HepG2 (cell line): Measurements from ENCODE around the gene AVPR2. TPM values are rescaled to one million over a fixed set of nuclear protein-coding genes. Genes with fewer than 3 reads are reported as not detected.

ENCODE experiments used
- ATAC-seq: fragments of 200-7000 bp; cut with Tn5 transposase; 3 replicates; pipeline ENCODE4 v1.9.1; 2020; ENCODE audit warnings: mild to moderate bottlenecking, moderate library complexity
- BruUV-seq: library from RNA; stranded (reverse); fragments of 400-500 nt; replicated peaks from 2 replicates; lab custom pipeline; 2021; lab: Mats Ljungman, UMichigan
- CTCF ChIA-PET: fragments of 300-600 bp; formaldehyde crosslinking; extraction: SDS; loops from one replicate; lab custom pipeline; 2021; ENCODE audit warnings: low total read pairs, inconsistent platforms, low intra/inter-chr PET ratio; lab: Yijun Ruan, JAX
- POLR2A ChIA-PET: fragments of 350-600 bp; sonication (Branson Sonifier 250); formaldehyde crosslinking; loops from one replicate; lab custom pipeline; 2020; ENCODE audit warnings: antibody characterized with exemption, inconsistent platforms; lab: Yijun Ruan, JAX
- DNase-seq: peaks from one replicate; pipeline ENCODE4 v3.0.0-alpha.2; 2015; ENCODE audit warnings: low spot score
- FAIRE-seq: peaks from 3 replicates; lab custom pipeline; 2011; peaks lifted over from hg19 to GRCh38; lab: Jason Lieb, UNC
- H2AFZ ChIP-seq: one replicate; pipeline ENCODE4 v1.6.1; 2011; ENCODE audit warnings: low read length, inconsistent platforms
- H3K27ac ChIP-seq: fragments of 300-600 bp; 3 replicates; pipeline ENCODE4 v1.8.0; 2011; ENCODE audit warnings: mixed run types, mild to moderate bottlenecking, mixed read lengths, low read length, inconsistent platforms; ENCODE audit not compliant: insufficient read depth; ENCODE audit errors: extremely low read length
- H3K27me3 ChIP-seq, 2 experiments: fragments of 200-600 bp in 1 of 2; 2 replicates in 1 of 2; 3 replicates in 1 of 2; pipeline versions ENCODE4 v1.6.0 to v1.8.0; 2011; ENCODE audit warnings: low read length in 2 of 2, mild to moderate bottlenecking in 2 of 2, moderate library complexity in 2 of 2, inconsistent platforms in 1 of 2; ENCODE audit not compliant: insufficient read depth in 2 of 2, control insufficient read depth in 1 of 2
- H3K36me3 ChIP-seq, 2 experiments: fragments of 200-600 bp in 1 of 2; replicated peaks in 1 of 2; 2 replicates in 1 of 2; 3 replicates in 1 of 2; pipeline versions ENCODE4 v1.5.1 to v1.8.0; 2011; ENCODE audit warnings: low read length in 2 of 2, inconsistent platforms in 1 of 2; ENCODE audit not compliant: insufficient read depth in 2 of 2, control insufficient read depth in 1 of 2
- H3K4me1 ChIP-seq: 2 replicates; pipeline ENCODE4 v1.5.1; 2012; ENCODE audit warnings: low read length, inconsistent platforms; ENCODE audit not compliant: insufficient read depth
- H3K4me2 ChIP-seq: 2 replicates; pipeline ENCODE4 v1.6.0; 2011; ENCODE audit warnings: low read depth, low read length, inconsistent platforms
- H3K4me3 ChIP-seq, 3 experiments: fragments of 200-600 bp in 1 of 3; sonication (generic), shearing (Covaris generic) in 1 of 3; replicated peaks in 1 of 3; 2 replicates each; pipeline ENCODE4 v1.5.1; 2011 to 2016; ENCODE audit warnings: low read length in 3 of 3, inconsistent platforms in 2 of 3, low read depth in 2 of 3, mild to moderate bottlenecking in 2 of 3, control low read depth in 1 of 3, mixed read lengths in 1 of 3; ENCODE audit not compliant: insufficient read depth in 1 of 3
- H3K79me2 ChIP-seq: one replicate; pipeline ENCODE4 v1.6.1; 2011; ENCODE audit warnings: low read length, inconsistent platforms; ENCODE audit not compliant: insufficient read depth
- H3K9ac ChIP-seq: 2 replicates; pipeline ENCODE4 v1.6.0; 2011; ENCODE audit warnings: mild to moderate bottlenecking, low read depth, low read length, inconsistent platforms; ENCODE audit not compliant: insufficient read depth
- H3K9me3 ChIP-seq: 2 replicates; pipeline ENCODE4 v1.5.1; 2012; ENCODE audit warnings: mild to moderate bottlenecking, low read length
- H4K20me1 ChIP-seq: 2 replicates; pipeline ENCODE4 v1.6.0; 2011; ENCODE audit warnings: inconsistent platforms, mild to moderate bottlenecking, low read length, moderate library complexity; ENCODE audit not compliant: insufficient read depth
- AKAP8 ChIP-seq: sonication (generic); formaldehyde crosslinking; IDR thresholded peaks from 2 replicates; pipeline ENCODE4 v1.5.1; 2020; ENCODE audit warnings: mild to moderate bottlenecking, missing genetic modification reagents
- GLMP ChIP-seq: sonication (generic); formaldehyde crosslinking; IDR thresholded peaks from 2 replicates; pipeline ENCODE4 v1.9.0; 2021; ENCODE audit warnings: missing genetic modification reagents, mild to moderate bottlenecking, borderline replicate concordance
- KDM2A ChIP-seq: sonication (generic); formaldehyde crosslinking; IDR thresholded peaks from 2 replicates; pipeline ENCODE4 v1.4.0; 2020; ENCODE audit warnings: low read depth, missing genetic modification reagents, borderline replicate concordance
- MAZ ChIP-seq, 2 experiments: sonication (generic) in 1 of 2; formaldehyde crosslinking in 1 of 2; IDR thresholded peaks; 2 replicates each; pipeline versions ENCODE4 v1.5.0 to v1.6.1; 2012 to 2020; ENCODE audit warnings: low read depth in 2 of 2, mild to moderate bottlenecking in 2 of 2, borderline replicate concordance in 1 of 2, improper control_type of control experiment in 1 of 2, low read length in 1 of 2, missing genetic modification reagents in 1 of 2, moderate library complexity in 1 of 2
- NR2C2 ChIP-seq: sonication (generic); formaldehyde crosslinking; IDR thresholded peaks from 2 replicates; pipeline ENCODE4 v1.4.0; 2020; ENCODE audit warnings: missing genetic modification reagents, mild to moderate bottlenecking, moderate library complexity, borderline replicate concordance
- RFX5 ChIP-seq: IDR thresholded peaks from 2 replicates; pipeline ENCODE4 v1.6.1; 2011; ENCODE audit warnings: low read depth, low read length, improper control_type of control experiment
- ZFP90 ChIP-seq: sonication (generic); formaldehyde crosslinking; IDR thresholded peaks from 2 replicates; pipeline ENCODE4 v1.8.0; 2022; ENCODE audit warnings: missing genetic modification reagents, mild to moderate bottlenecking, inconsistent platforms, borderline replicate concordance
- ZNF546 ChIP-seq: sonication (generic); formaldehyde crosslinking; conservative IDR thresholded peaks from 2 replicates; pipeline ENCODE4 v1.8.1; 2023; ENCODE audit warnings: mild to moderate bottlenecking, missing genetic modification reagents
- ZNF883 ChIP-seq: sonication (generic); formaldehyde crosslinking; IDR thresholded peaks from 2 replicates; pipeline ENCODE4 v1.5.1; 2020; ENCODE audit warnings: mild to moderate bottlenecking, missing genetic modification reagents; ENCODE audit errors: not compliant biosample characterization
- ZUFSP ChIP-seq: sonication (generic); formaldehyde crosslinking; IDR thresholded peaks from 2 replicates; pipeline ENCODE4 v1.9.0; 2021; ENCODE audit warnings: missing genetic modification reagents, mild to moderate bottlenecking, borderline replicate concordance
- WGBS: methylation state at CpG from one replicate; pipeline ENCODE4 v1.1.6; 2017; ENCODE audit warnings: low lambda C conversion rate; 5-methylcytosine and 5-hydroxymethylcytosine counted together
- in situ Hi-C: cut with HindIII; loops from 2 replicates; pipeline ENCODE4 v1.10.0; 2017; ENCODE audit warnings: low pct_unique_long_range_greater_than_20kb; ENCODE audit not compliant: extremely low pct_ligation_motif_present
- intact Hi-C: fragments of 100-400 bp; cut with micrococcal nuclease; formaldehyde crosslinking; loops from one replicate; pipeline ENCODE4 v1.10.0; 2022; ENCODE audit not compliant: unreplicated experiment
- polyA plus RNA-seq, 8 experiments: library from polyadenylated mRNA; depleted of rRNA in 3 of 8; stranded (reverse) in 7 of 8; unstranded in 1 of 8; fragments of >200 nt; fragmentation: Illumina TruSeq in 4 of 8; extraction: Trizol in 4 of 8; gene quantifications; 2 replicates each; pipeline versions ENCODE4 v1.2.1 to v1.2.3, GENCODE V29; 2011 to 2016; ENCODE audit warnings: low read depth in 4 of 8, missing spikeins in 1 of 8, mixed read lengths in 1 of 8; ENCODE audit not compliant: insufficient read depth in 1 of 8
- total RNA-seq, 5 experiments: library from RNA; depleted of rRNA; stranded (reverse); fragments of >200 nt; fragmentation: Illumina TruSeq; extraction: Trizol; gene quantifications; 2 replicates each; pipeline ENCODE4 v1.2.3, GENCODE V29; 2016; ENCODE audit warnings: low read depth in 1 of 5
- TF ChIP-seq, protein P1 (sequence below): sonication (generic); formaldehyde crosslinking; IDR thresholded peaks from 2 replicates; pipeline ENCODE4 v1.4.0; 2020; ENCODE audit warnings: missing genetic modification reagents
- TF ChIP-seq, protein P2 (sequence below): sonication (generic); formaldehyde crosslinking; IDR thresholded peaks from 2 replicates; pipeline ENCODE4 v1.8.0; 2022; ENCODE audit warnings: mild to moderate bottlenecking, missing genetic modification reagents; ENCODE audit not compliant: insufficient replicate concordance

The AVPR2 gene
- total and polyA plus RNA-seq, 2 of the 13 experiments (the other 11 are each of a cell fraction or from before 2014, with no cell fraction given): not detected

DNA sequence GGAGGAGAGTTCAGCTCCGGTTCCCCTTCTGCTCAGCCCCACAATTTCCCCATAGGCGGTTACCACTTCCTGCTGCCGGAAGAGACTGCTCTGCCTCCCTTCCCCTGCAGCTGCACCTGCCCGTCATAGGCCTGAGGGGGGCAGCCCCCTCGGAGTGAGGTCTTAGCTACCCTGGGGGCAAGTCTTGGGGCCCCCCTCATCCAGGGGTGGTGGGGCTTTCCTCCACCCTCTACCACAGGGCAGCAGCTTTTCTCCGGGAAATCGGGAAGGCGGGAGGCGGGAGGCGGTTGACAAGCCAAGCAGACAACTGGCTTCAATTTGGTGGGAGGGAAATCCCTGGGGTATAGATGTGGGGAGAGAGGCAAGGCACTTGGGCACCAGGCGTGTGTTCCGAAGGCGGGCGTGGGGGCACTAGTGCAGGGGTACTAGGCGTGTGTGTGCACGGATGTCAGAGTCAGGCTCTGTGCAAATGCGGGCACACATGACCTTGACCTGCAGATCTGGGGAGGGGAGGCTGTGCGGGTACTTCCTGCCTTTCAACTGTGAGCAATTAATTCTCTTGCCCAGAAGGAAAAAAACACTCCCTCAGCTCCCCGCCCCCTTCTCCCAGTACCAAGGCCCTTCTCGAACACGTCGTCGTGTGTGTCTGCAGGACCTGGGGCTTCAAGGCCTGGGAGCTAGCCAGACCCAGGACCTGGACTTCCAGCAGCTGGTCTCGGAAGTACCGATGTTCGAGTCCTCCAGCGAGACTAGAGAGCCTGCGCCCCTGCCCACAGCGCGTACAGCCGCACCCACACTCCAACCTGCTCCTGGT lies 22.6 kb downstream of the AVPR2 start (continued):
- TF ChIP-seq KDM2A (CRISPR knock-in tag) (peak; percentile 33; the same call in 1 of the 2 replicates), MAZ (IDR thresholded peaks at IDR 0.05; ENCODE audit: borderline replicate concordance, low read depth, low read length) (no peak), MAZ (CRISPR knock-in tag; IDR thresholded peaks at IDR 0.05; ENCODE audit: low read depth) (peak; percentile 43; the same call in 1 of the 2 replicates), NR2C2 (peak; percentile 50; the same call in 1 of the 2 replicates), GLMP (no peak), ZFP90 (CRISPR knock-in tag) (peak; percentile 22; the same call in 1 of the 2 replicates), AKAP8 (peak; percentile 23; the same call in 1 of the 2 replicates)
- TF ChIP-seq, protein P1, sequence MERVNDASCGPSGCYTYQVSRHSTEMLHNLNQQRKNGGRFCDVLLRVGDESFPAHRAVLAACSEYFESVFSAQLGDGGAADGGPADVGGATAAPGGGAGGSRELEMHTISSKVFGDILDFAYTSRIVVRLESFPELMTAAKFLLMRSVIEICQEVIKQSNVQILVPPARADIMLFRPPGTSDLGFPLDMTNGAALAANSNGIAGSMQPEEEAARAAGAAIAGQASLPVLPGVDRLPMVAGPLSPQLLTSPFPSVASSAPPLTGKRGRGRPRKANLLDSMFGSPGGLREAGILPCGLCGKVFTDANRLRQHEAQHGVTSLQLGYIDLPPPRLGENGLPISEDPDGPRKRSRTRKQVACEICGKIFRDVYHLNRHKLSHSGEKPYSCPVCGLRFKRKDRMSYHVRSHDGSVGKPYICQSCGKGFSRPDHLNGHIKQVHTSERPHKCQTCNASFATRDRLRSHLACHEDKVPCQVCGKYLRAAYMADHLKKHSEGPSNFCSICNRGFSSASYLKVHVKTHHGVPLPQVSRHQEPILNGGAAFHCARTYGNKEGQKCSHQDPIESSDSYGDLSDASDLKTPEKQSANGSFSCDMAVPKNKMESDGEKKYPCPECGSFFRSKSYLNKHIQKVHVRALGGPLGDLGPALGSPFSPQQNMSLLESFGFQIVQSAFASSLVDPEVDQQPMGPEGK (CRISPR knock-in tag): peak; percentile 75

GRCh38 chrX:153927672-153927921 lies 23.1 kb downstream of the AVPR2 start:
- intact Hi-C loops: no loop called here
- Histone ChIP-seq H2AFZ (no peak overlapping the region), H3K36me3 (peaks cover 1 to 8% of the 10 kb centered on the region in 2 experiments; a peak in 1 of 5 replicates), H3K79me2 (no peaks in the 10 kb centered on the region), H3K9ac (peak overlapping the region; percentile 89), H4K20me1 (no peaks in the 10 kb centered on the region), H3K4me3 (peak overlapping the region; percentile 71 to 79 (median 76)), H3K27me3 (no peaks in the 10 kb centered on the region), H3K4me2 (peak overlapping the region; percentile 76), H3K4me1 (peaks cover 56% of the 10 kb centered on the region), H3K9me3 (no peaks in the 10 kb centered on the region), H3K27ac (peak overlapping the region; percentile 89)
- 0% methylated on average over 2 of the region's 8 CpGs for WGBS
- BruUV-seq: TSS peak; percentile 68
- no peak for DNase-seq
- no peak for FAIRE-seq
- in situ Hi-C loops: no loop called here
- POLR2A ChIA-PET: interaction anchor here (0.8 to 4.2 kb wide), 10 partner anchors 8 to 164 kb away, joined by 3 to 82 read pairs (median 5); partner anchors contain the start of genes HCFC1, IDH3G, L1CAM and NAA10
- ATAC-seq: no peak; the same call in 2 of the 3 replicates
- CTCF ChIA-PET: no interaction called here
- TF ChIP-seq ZNF546: no peak
- TF ChIP-seq, protein P2, sequence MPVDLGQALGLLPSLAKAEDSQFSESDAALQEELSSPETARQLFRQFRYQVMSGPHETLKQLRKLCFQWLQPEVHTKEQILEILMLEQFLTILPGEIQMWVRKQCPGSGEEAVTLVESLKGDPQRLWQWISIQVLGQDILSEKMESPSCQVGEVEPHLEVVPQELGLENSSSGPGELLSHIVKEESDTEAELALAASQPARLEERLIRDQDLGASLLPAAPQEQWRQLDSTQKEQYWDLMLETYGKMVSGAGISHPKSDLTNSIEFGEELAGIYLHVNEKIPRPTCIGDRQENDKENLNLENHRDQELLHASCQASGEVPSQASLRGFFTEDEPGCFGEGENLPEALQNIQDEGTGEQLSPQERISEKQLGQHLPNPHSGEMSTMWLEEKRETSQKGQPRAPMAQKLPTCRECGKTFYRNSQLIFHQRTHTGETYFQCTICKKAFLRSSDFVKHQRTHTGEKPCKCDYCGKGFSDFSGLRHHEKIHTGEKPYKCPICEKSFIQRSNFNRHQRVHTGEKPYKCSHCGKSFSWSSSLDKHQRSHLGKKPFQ (CRISPR knock-in tag): no peak
- TF ChIP-seq ZNF883 (CRISPR knock-in tag): no peak
- no peak for TF ChIP-seq ZUFSP (CRISPR knock-in tag)
- no peak for TF ChIP-seq RFX5
